ENCODE measurements around the gene FAM13B. TPM values are rescaled to one million over a fixed set of nuclear protein-coding genes. Genes with fewer than 3 reads are reported as not detected.

The FAM13B gene
- total and polyA plus RNA-seq, 2 of the 8 experiments (the other 6 are each of a cell fraction or from before 2014, with no cell fraction given), result 6.4 to 17.0 TPM

DNA sequence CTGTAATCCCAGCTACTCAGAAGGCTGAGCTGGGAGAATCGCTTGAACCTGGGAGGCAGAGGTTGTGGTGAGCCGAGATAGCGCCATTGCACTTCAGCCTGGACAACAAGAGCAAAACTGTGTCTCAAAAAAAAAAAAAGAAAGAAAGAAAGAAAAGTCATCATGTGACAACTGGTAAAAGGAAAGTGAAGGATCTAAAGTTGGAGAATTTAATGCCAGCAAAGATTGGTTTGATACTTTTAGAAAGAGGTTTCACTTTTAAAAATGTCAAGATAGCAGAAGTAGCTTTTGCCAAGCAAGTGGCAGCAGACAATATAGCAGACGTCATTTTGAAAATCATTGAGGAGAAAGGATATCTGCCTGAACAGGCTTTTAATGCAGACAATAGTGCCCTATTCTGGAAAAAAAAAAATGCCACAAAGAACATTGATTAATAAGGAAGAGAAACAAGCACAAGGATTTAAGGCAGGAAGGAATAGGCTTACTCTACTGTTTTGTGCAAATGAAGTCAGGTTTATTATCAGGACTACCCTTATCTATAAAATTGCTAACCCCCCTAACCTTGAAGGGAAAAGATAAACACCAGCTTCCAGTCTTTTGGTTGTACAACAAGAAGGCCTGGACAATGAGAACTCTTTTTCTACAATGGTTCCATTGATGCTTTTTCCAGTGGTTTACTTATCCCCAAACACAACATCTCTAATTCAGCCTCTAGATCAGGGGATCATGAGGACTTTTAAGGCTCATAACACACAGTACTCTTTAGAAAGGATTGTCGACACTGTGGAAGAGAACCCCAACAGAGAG is 131.7 kb downstream of the FAM13B start (continued):
- TF ChIP-seq, protein P1, sequence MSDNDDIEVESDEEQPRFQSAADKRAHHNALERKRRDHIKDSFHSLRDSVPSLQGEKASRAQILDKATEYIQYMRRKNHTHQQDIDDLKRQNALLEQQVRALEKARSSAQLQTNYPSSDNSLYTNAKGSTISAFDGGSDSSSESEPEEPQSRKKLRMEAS (IDR thresholded peaks at IDR 0.05), result no peak

All from H1 (cell line).